ENCODE results near the gene GRIK4.

DNA sequence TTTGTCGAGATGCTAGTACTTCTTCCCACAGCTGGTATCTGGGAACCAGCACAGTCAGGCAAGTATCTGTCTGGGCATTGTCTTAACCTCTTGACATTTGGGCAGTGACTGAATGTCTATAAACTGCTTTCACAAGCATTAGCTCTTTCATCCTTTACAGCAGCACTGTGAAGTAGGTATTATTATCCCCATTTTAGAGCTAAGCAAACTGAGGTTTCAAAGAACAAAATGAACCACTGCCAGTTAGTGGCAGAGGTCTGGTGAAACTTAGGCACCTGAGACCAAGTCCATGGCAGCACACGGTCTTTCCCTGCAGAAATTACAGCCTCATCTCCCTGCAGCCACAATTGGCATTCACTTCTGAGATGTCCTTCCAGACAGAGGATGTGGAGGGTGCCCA, 401.4 kb downstream of the GRIK4 start:
- TF ChIP-seq, protein P1, sequence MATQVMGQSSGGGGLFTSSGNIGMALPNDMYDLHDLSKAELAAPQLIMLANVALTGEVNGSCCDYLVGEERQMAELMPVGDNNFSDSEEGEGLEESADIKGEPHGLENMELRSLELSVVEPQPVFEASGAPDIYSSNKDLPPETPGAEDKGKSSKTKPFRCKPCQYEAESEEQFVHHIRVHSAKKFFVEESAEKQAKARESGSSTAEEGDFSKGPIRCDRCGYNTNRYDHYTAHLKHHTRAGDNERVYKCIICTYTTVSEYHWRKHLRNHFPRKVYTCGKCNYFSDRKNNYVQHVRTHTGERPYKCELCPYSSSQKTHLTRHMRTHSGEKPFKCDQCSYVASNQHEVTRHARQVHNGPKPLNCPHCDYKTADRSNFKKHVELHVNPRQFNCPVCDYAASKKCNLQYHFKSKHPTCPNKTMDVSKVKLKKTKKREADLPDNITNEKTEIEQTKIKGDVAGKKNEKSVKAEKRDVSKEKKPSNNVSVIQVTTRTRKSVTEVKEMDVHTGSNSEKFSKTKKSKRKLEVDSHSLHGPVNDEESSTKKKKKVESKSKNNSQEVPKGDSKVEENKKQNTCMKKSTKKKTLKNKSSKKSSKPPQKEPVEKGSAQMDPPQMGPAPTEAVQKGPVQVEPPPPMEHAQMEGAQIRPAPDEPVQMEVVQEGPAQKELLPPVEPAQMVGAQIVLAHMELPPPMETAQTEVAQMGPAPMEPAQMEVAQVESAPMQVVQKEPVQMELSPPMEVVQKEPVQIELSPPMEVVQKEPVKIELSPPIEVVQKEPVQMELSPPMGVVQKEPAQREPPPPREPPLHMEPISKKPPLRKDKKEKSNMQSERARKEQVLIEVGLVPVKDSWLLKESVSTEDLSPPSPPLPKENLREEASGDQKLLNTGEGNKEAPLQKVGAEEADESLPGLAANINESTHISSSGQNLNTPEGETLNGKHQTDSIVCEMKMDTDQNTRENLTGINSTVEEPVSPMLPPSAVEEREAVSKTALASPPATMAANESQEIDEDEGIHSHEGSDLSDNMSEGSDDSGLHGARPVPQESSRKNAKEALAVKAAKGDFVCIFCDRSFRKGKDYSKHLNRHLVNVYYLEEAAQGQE (IDR thresholded peaks at IDR 0.05; ENCODE audit: borderline replicate concordance), result no peak
- TF ChIP-seq TAF1 (IDR thresholded peaks at IDR 0.05; ENCODE audit: low read depth) (no peak), EP300 (conservative IDR thresholded peaks at IDR 0.05; ENCODE audit: poor library complexity, severe bottlenecking) (no peak)
- TF ChIP-seq, protein P2, sequence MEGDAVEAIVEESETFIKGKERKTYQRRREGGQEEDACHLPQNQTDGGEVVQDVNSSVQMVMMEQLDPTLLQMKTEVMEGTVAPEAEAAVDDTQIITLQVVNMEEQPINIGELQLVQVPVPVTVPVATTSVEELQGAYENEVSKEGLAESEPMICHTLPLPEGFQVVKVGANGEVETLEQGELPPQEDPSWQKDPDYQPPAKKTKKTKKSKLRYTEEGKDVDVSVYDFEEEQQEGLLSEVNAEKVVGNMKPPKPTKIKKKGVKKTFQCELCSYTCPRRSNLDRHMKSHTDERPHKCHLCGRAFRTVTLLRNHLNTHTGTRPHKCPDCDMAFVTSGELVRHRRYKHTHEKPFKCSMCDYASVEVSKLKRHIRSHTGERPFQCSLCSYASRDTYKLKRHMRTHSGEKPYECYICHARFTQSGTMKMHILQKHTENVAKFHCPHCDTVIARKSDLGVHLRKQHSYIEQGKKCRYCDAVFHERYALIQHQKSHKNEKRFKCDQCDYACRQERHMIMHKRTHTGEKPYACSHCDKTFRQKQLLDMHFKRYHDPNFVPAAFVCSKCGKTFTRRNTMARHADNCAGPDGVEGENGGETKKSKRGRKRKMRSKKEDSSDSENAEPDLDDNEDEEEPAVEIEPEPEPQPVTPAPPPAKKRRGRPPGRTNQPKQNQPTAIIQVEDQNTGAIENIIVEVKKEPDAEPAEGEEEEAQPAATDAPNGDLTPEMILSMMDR (IDR thresholded peaks at IDR 0.05; ENCODE audit: poor library complexity, severe bottlenecking), result no peak

All from neural cell (in vitro differentiated cells).